ENCODE measurements around the gene AFF3.

Gene AFF3

DNA sequence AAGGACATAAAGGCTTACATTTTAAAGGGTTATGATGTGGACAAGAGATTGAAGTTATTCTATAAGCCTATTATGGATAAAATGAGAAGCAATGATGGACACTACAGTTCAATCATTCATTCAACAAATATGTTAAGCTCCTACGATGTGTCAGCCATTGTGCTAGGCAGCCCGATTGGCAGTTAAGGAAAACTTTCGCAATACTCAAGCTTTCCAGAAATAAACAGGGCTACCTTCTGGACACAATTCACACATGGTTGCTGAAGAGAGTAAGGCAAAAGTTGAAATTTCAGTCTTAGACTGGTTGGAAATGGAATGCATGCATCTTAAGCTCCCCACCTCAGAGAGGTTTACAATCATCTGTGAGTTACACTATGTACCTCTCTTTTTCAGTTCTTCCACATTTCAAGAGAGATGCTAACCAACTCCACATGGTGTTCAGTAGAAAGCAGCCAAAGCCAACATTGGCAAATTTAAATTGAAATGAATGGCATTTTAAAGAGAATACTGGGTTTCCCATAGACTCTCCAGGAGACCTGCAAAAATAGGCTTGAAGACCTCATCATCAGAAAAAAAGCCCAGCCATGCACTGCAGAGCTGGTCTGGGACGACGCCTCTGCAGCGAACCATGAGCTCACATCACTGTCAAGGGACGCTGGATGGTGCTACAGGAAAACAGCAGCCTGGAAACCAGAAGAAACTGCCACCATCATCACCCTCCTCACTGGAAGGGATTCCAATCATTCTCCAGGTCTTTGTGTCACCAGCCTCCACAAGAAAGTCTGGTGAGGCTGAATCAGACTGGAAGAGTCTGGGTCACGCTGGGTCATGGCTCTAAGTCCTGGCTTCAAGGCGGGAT lies 276.3 kb downstream of the AFF3 start:
- TF ChIP-seq FOXM1 (IDR thresholded peaks at IDR 0.05; ENCODE audit: borderline replicate concordance, low read depth) (no peak), TEAD4 (IDR thresholded peaks at IDR 0.05) (no peak), RAD21 (IDR thresholded peaks at IDR 0.05; ENCODE audit: low read depth) (no peak), TAF1 (IDR thresholded peaks at IDR 0.05; ENCODE audit: low read depth) (no peak), TCF12 (IDR thresholded peaks at IDR 0.05; ENCODE audit: low read depth) (no peak), YY1 (IDR thresholded peaks at IDR 0.05; ENCODE audit: low read depth) (no peak)

DNA sequence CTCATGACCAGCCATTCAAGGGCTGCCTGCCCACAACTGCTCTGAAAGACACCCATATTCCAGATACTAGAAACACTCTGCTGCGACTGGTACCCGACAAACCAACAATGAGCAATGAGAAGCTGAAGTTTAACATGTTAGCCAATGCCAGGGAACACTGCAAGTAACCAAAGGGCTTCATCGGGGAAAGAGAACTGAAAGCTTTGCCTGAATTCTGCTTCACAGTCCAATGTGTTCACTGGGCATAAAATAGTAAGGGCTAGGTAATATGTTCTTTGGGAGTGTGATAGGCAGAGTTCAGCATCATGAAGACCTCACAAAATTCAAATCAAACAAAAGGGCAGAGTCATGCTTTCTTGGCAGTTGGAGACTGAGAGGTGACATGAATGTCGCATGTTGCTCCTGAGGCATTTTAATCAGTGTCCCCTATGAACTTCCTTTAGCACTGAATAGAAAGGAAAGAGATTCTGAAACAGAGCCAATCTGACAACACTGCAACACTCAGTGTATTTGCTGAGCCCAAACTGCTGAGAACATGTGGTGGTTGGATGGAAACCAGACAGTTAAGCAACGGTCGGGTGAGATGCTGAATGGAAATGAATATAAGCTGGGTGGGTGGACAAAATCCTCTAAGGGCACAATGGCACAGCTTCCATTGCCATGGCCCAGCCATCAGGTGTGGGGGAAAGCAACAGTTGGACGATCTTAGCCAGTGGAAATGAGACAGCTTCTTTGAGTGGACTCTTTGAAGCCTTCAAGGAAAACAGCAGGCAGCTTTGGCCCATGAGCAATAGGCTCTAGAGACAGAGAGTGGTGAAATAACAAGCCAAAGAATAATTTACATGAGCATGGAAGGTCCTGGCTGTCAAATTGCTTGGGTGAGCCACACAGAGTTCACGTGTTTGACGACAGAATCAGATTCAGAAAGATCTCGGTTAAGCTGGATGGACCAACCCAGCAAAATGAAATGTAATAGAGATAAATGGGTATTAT lies 277.5 kb downstream of the AFF3 start:
- no peak for TF ChIP-seq EP300 (IDR thresholded peaks at IDR 0.05; ENCODE audit: borderline replicate concordance)
- no peak for TF ChIP-seq CEBPB (IDR thresholded peaks at IDR 0.05)
- no peak for TF ChIP-seq NFIC (IDR thresholded peaks at IDR 0.05)
- TF ChIP-seq TEAD4 (IDR thresholded peaks at IDR 0.05), result no peak
- no peak for TF ChIP-seq CREB1 (IDR thresholded peaks at IDR 0.05; ENCODE audit: low read depth)
- TF ChIP-seq TAF1 (IDR thresholded peaks at IDR 0.05; ENCODE audit: low read depth), result no peak
- TF ChIP-seq ZBTB7A (IDR thresholded peaks at IDR 0.05; ENCODE audit: low read depth), result no peak
- TF ChIP-seq, protein P1, sequence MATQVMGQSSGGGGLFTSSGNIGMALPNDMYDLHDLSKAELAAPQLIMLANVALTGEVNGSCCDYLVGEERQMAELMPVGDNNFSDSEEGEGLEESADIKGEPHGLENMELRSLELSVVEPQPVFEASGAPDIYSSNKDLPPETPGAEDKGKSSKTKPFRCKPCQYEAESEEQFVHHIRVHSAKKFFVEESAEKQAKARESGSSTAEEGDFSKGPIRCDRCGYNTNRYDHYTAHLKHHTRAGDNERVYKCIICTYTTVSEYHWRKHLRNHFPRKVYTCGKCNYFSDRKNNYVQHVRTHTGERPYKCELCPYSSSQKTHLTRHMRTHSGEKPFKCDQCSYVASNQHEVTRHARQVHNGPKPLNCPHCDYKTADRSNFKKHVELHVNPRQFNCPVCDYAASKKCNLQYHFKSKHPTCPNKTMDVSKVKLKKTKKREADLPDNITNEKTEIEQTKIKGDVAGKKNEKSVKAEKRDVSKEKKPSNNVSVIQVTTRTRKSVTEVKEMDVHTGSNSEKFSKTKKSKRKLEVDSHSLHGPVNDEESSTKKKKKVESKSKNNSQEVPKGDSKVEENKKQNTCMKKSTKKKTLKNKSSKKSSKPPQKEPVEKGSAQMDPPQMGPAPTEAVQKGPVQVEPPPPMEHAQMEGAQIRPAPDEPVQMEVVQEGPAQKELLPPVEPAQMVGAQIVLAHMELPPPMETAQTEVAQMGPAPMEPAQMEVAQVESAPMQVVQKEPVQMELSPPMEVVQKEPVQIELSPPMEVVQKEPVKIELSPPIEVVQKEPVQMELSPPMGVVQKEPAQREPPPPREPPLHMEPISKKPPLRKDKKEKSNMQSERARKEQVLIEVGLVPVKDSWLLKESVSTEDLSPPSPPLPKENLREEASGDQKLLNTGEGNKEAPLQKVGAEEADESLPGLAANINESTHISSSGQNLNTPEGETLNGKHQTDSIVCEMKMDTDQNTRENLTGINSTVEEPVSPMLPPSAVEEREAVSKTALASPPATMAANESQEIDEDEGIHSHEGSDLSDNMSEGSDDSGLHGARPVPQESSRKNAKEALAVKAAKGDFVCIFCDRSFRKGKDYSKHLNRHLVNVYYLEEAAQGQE (IDR thresholded peaks at IDR 0.05; ENCODE audit: low read depth), result no peak
- TF ChIP-seq FOXM1 (IDR thresholded peaks at IDR 0.05; ENCODE audit: borderline replicate concordance, low read depth), result no peak
- no peak for TF ChIP-seq RAD21 (IDR thresholded peaks at IDR 0.05; ENCODE audit: low read depth)
- no peak for TF ChIP-seq YY1 (IDR thresholded peaks at IDR 0.05; ENCODE audit: low read depth)

DNA sequence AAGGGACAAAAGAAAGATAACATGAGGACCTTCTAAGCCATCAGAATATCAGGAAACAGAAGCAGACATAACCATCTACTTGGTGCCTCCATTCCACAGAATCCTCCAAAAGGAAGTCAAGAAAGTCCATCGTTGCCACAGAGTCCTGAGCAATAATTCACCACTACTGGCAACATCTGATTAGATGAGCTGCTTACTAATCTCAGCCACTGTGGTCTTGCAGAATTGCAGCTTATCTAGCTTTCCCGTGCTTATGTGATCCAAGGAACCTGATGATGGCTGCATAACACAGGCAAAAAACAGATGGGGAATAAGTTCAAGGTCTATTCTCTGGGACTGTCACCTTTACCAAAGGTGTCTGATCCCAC lies 278.5 kb downstream of the AFF3 start:
- TF ChIP-seq NFIC (IDR thresholded peaks at IDR 0.05) (no peak), RAD21 (IDR thresholded peaks at IDR 0.05; ENCODE audit: low read depth) (no peak), CEBPB (IDR thresholded peaks at IDR 0.05) (no peak), ZBTB7A (IDR thresholded peaks at IDR 0.05; ENCODE audit: low read depth) (no peak), TAF1 (IDR thresholded peaks at IDR 0.05; ENCODE audit: low read depth) (no peak), TEAD4 (IDR thresholded peaks at IDR 0.05) (no peak), CREB1 (IDR thresholded peaks at IDR 0.05; ENCODE audit: low read depth) (no peak), EP300 (IDR thresholded peaks at IDR 0.05; ENCODE audit: borderline replicate concordance) (no peak), YY1 (IDR thresholded peaks at IDR 0.05; ENCODE audit: low read depth) (no peak), EGR1 (IDR thresholded peaks at IDR 0.05) (no peak), TCF12 (IDR thresholded peaks at IDR 0.05; ENCODE audit: low read depth) (no peak), FOXM1 (IDR thresholded peaks at IDR 0.05; ENCODE audit: borderline replicate concordance, low read depth) (no peak)
- TF ChIP-seq, protein P1 (IDR thresholded peaks at IDR 0.05; ENCODE audit: low read depth), result no peak
- TF ChIP-seq, protein P2, sequence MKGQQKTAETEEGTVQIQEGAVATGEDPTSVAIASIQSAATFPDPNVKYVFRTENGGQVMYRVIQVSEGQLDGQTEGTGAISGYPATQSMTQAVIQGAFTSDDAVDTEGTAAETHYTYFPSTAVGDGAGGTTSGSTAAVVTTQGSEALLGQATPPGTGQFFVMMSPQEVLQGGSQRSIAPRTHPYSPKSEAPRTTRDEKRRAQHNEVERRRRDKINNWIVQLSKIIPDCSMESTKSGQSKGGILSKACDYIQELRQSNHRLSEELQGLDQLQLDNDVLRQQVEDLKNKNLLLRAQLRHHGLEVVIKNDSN (IDR thresholded peaks at IDR 0.05), result no peak
- TF ChIP-seq, protein P3, sequence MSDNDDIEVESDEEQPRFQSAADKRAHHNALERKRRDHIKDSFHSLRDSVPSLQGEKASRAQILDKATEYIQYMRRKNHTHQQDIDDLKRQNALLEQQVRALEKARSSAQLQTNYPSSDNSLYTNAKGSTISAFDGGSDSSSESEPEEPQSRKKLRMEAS (IDR thresholded peaks at IDR 0.05), result no peak

DNA sequence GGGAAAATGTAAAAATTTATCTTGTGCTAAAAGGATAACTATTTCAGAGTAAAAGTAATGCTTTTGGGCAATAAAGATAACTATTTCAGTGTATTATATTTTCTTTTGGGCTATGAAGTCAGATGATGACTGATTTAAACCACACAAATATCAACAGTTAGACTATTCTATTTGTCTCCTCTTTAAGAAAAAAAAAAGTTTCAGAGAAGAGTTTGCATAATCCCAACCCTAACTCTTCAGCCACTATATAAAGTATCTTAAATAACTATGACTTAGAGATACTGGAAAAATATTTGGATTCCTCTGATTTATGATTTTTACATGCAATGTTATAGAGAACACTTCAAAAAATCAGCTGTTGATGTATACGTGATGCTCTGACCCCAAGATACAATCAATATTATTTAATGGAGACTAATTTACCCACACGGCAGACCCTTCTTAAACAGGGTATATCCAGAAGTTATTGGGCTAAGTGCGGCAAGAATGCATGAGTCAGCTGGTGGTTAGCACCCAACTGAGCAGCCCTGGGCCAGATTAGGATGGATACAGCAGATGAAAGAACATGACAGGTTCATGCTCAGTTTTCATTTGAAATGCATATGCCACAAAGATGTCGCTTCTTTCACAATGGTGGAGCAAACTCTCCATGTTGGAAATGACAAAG lies 279.0 kb downstream of the AFF3 start:
- TF ChIP-seq EP300 (IDR thresholded peaks at IDR 0.05; ENCODE audit: borderline replicate concordance), result no peak
- no peak for TF ChIP-seq CREB1 (IDR thresholded peaks at IDR 0.05; ENCODE audit: low read depth)
- TF ChIP-seq NFIC (IDR thresholded peaks at IDR 0.05), result no peak
- TF ChIP-seq, protein P1 (IDR thresholded peaks at IDR 0.05; ENCODE audit: low read depth), result no peak
- TF ChIP-seq EGR1 (IDR thresholded peaks at IDR 0.05), result no peak
- TF ChIP-seq FOXM1 (IDR thresholded peaks at IDR 0.05; ENCODE audit: borderline replicate concordance, low read depth), result no peak
- no peak for TF ChIP-seq CEBPB (IDR thresholded peaks at IDR 0.05)
- no peak for TF ChIP-seq YY1 (IDR thresholded peaks at IDR 0.05; ENCODE audit: low read depth)
- no peak for TF ChIP-seq TCF12 (IDR thresholded peaks at IDR 0.05; ENCODE audit: low read depth)
- TF ChIP-seq ZBTB7A (IDR thresholded peaks at IDR 0.05; ENCODE audit: low read depth), result no peak
- no peak for TF ChIP-seq TEAD4 (IDR thresholded peaks at IDR 0.05)
- TF ChIP-seq TAF1 (IDR thresholded peaks at IDR 0.05; ENCODE audit: low read depth), result no peak
- TF ChIP-seq, protein P2 (IDR thresholded peaks at IDR 0.05), result no peak
- TF ChIP-seq, protein P3 (IDR thresholded peaks at IDR 0.05), result no peak
- no peak for TF ChIP-seq RAD21 (IDR thresholded peaks at IDR 0.05; ENCODE audit: low read depth)

All from Ishikawa (cell line).